Muscle layer of duodenum (tissue), 2 donors: ENCODE data around the gene TIMELESS.
"Not testable (repeated sequence)": the region's sequence is repeated elsewhere in the genome, so short reads cannot be mapped to it uniquely, and the experiment has no call there.

ENCODE experiments used
- H3K27ac ChIP-seq: one replicate; pipeline ENCODE4 v1.7.0; 2013; ENCODE audit warnings: mild to moderate bottlenecking, low read length
- H3K27me3 ChIP-seq: one replicate; pipeline ENCODE4 v1.7.0; 2013; ENCODE audit warnings: low read depth, mild to moderate bottlenecking, control low read depth, low read length
- H3K36me3 ChIP-seq, 2 donors: one replicate each; pipeline ENCODE4 v1.7.0; 2013; ENCODE audit warnings: low read length in 2 of 2, control low read depth in 1 of 2, mild to moderate bottlenecking in 1 of 2; ENCODE audit not compliant: insufficient read depth in 2 of 2, control insufficient read depth in 1 of 2
- H3K4me1 ChIP-seq, 2 donors: one replicate each; pipeline ENCODE4 v1.7.0; 2013; ENCODE audit warnings: low read length in 2 of 2, mild to moderate bottlenecking in 2 of 2, control low read depth in 1 of 2, moderate library complexity in 1 of 2; ENCODE audit not compliant: insufficient read depth in 2 of 2, control insufficient read depth in 1 of 2
- H3K4me3 ChIP-seq, 2 donors: one replicate each; pipeline ENCODE4 v1.7.0; 2013; ENCODE audit warnings: low read length in 2 of 2, low read depth in 1 of 2, mild to moderate bottlenecking in 1 of 2
- H3K9me3 ChIP-seq, 2 donors: one replicate each; pipeline ENCODE4 v1.7.0; 2013; ENCODE audit warnings: low read length in 2 of 2, control low read depth in 1 of 2, mild to moderate bottlenecking in 1 of 2; ENCODE audit not compliant: control insufficient read depth in 1 of 2
- donor health status: healthy.

TIMELESS gene

GRCh38 chr12:56401125-56401524 lies 48.1 kb downstream of the TIMELESS start:
- H3K4me1 ChIP-seq, H3K27me3 ChIP-seq, H3K9me3 ChIP-seq, H3K4me3 ChIP-seq, H3K36me3 ChIP-seq, H3K27ac ChIP-seq: not testable (repeated sequence)

DNA sequence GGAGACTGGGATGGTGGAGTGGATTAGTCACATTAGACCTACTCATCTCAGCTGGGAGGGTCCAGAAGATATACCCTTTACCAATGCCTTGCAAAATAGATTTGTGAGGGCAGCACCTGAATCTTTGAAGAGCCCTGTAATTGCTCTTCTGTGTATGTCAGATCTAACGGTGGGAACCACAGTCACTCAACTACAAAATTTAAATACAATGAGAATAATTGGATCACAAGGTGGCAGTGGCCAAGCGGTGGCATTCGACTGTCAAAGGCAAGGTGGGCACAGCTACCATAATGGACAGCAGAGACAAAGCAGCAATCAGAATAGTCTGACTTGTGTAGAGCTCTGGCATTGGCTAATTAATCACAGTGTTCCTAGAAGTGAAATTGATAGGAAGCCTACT lies 49.8 kb downstream of the TIMELESS start:
- not testable (repeated sequence) for H3K27ac ChIP-seq, H3K36me3 ChIP-seq, H3K4me1 ChIP-seq, H3K27me3 ChIP-seq, H3K4me3 ChIP-seq, H3K9me3 ChIP-seq

DNA sequence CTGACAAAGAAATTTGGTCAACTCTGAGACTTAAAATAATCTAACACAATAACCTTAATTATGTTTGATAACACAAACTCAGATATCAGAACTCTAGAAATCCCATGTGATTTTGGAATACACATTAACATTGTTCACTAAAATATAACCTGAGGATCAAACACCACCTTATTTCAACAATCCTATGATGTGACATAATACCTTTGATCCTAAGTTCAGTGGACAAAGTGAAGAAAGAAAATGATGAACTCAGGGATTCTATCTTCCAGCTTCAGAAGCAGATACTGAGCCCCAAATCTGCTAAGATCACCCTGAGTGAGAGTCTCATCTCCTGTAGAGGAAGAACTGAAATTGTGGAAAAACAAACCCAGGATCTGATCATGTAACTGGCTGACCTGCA lies 50.9 kb downstream of the TIMELESS start:
- H3K9me3 ChIP-seq, result peaks cover 0 to 2% of the 10 kb centered on the region in 2 donors
- no peak overlapping the region for H3K4me3 ChIP-seq
- H3K4me1 ChIP-seq, result no peaks in the 10 kb centered on the region
- H3K27me3 ChIP-seq, result no peaks in the 10 kb centered on the region
- no peak overlapping the region for H3K27ac ChIP-seq
- no peaks in the 10 kb centered on the region for H3K36me3 ChIP-seq

DNA sequence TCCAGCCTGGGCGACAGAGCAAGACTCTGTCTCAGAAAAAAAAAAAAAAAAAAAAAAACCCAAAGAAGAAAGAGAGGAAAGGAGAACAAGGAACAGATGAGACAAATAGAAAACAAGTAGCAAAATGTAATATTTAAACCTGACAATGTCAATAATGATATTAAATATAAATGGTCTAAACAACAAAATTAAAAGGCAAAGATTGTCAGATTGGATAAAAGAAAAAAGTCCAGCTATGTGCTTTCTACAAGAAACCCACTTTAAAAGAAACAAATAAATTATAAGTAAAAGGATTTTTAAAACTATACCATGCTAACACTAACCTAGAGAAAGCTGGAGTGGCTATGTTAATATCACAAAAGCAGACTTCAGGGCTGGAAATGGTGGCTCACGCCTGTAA lies 56.9 kb downstream of the TIMELESS start:
- no peaks in the 10 kb centered on the region for H3K27me3 ChIP-seq
- no peaks in the 10 kb centered on the region for H3K36me3 ChIP-seq
- H3K4me1 ChIP-seq, result no peaks in the 10 kb centered on the region
- no peak overlapping the region for H3K27ac ChIP-seq
- no peak overlapping the region for H3K4me3 ChIP-seq
- H3K9me3 ChIP-seq, result peaks cover 0 to 2% of the 10 kb centered on the region in 2 donors

DNA sequence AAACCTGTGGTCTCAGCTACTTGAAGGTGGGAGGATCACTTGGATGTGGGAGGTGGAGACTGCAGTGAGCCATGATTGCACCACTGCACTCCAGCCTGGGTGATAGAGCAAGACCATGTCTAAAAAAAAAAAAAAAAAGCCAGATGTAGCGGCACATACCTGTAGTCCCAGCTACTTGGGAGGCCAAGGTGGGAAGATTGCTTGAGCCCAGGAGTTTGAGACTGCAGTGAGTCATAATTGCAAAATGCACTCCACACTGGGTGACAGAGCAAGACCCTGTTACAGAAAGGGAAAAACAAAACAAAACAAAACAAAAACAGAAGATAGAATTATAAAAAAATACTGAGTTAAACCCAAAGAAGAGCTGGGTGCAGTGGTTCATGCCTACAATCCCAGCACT lies 57.5 kb downstream of the TIMELESS start:
- H3K9me3 ChIP-seq, result peaks cover 0 to 2% of the 10 kb centered on the region in 2 donors
- no peaks in the 10 kb centered on the region for H3K4me1 ChIP-seq
- H3K4me3 ChIP-seq, result no peak overlapping the region
- H3K27me3 ChIP-seq, result no peaks in the 10 kb centered on the region
- no peaks in the 10 kb centered on the region for H3K36me3 ChIP-seq
- no peak overlapping the region for H3K27ac ChIP-seq

- Histone ChIP-seq H3K4me1 (no peaks in the 10 kb centered on the region), H3K36me3 (no peaks in the 10 kb centered on the region), H3K4me3 (no peak overlapping the region), H3K27ac (no peak overlapping the region), H3K9me3 (peaks cover 0 to 2% of the 10 kb centered on the region in 2 donors), H3K27me3 (no peaks in the 10 kb centered on the region)
Measured at GRCh38 chr12:56389412-56389811, 59.8 kb downstream of the TIMELESS start.

DNA sequence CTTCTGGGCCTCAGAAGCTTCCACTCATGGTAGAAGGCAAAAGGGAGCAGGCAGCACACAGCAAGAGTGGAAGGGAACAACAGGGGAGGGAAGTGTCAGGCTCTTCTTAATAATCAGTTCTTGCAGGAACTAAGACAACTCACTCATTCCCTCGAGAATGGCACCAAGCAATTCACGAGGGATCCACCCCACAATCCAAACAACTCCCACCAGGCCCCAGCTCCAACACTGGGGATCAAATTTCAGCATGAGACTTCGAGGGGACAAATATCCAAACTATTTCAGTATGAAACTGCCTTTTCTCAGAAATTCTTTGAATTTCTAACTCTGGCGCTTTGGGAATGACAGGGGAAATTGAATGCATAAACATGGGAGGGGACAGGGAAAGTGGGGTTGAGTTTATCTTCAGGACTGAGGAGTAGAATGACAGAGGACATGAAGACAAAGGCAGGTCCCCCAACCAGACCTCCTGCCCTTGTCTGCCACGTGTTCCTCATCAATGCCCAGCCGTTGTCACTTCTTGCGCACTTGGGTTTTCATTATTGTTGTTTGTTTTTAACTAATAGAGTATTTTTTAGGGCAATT lies 62.0 kb downstream of the TIMELESS start:
- Histone ChIP-seq H3K27me3 (no peaks in the 10 kb centered on the region), H3K27ac (no peak overlapping the region), H3K4me1 (no peaks in the 10 kb centered on the region), H3K36me3 (no peaks in the 10 kb centered on the region), H3K4me3 (no peak overlapping the region), H3K9me3 (no peaks in the 10 kb centered on the region)

GRCh38 chr12:56385873-56386272 lies 63.4 kb downstream of the TIMELESS start:
- Histone ChIP-seq H3K27me3 (no peaks in the 10 kb centered on the region), H3K4me3 (no peak overlapping the region), H3K4me1 (no peaks in the 10 kb centered on the region), H3K9me3 (no peaks in the 10 kb centered on the region), H3K27ac (no peak overlapping the region), H3K36me3 (no peaks in the 10 kb centered on the region)

GRCh38 chr12:56382611-56383010 lies 66.6 kb downstream of the TIMELESS start:
- H3K4me3 ChIP-seq, result no peak overlapping the region
- H3K27me3 ChIP-seq, result no peaks in the 10 kb centered on the region
- no peaks in the 10 kb centered on the region for H3K4me1 ChIP-seq
- H3K27ac ChIP-seq, result no peak overlapping the region
- no peaks in the 10 kb centered on the region for H3K36me3 ChIP-seq
- H3K9me3 ChIP-seq, result no peaks in the 10 kb centered on the region

DNA sequence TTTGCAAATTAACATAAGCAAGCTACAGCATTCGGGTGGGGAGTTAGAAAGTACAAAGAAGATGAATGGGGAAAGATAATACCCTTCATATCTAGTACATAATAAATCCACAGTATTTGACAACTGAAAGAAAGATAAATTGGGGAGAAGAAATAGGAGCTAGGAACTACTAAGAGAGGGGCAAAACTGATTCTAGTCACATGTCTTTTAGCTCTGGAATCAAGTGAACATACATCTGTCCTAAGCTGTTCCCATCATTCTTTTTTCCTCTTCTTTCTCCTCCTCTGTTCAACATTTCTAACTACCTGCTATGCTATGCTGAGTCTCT lies 71.3 kb downstream of the TIMELESS start:
- no peaks in the 10 kb centered on the region for H3K9me3 ChIP-seq
- H3K27me3 ChIP-seq, result no peaks in the 10 kb centered on the region
- H3K4me3 ChIP-seq, result no peak overlapping the region
- no peaks in the 10 kb centered on the region for H3K4me1 ChIP-seq
- no peaks in the 10 kb centered on the region for H3K36me3 ChIP-seq
- no peak overlapping the region for H3K27ac ChIP-seq

DNA sequence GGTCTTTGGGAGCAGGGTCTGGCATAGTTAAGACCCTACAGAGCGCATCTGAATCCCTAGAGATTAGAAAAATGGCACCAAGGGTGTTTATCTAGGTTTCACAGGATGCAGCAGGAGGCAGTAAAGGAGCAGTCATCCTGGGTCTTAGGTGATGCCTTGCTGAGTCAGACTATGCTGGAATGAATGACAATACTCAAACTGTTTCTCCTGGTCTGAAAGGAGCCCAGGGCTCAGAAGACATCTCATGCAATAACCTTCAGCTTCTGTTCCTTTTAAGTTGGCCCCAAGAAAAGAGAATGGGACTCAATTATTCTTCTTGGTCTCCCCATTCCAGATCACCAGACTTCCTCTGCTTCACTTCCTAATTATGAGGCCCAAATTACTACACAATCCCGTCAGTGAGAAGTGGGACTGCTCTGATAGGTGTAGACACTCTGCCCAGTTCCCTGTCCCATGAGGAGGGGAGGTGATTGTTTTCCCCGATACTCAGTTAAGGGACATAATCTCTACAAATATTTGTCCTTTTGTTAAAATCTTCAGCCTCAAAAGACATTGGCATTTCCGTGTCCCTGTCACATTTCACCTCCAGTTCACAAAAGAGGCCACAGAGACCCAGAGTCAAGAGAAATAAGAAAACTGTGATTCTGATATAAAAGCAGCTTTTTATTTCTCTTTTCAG lies 71.8 kb downstream of the TIMELESS start:
- no peaks in the 10 kb centered on the region for H3K4me1 ChIP-seq
- H3K27ac ChIP-seq, result no peak overlapping the region
- H3K36me3 ChIP-seq, result no peaks in the 10 kb centered on the region
- no peaks in the 10 kb centered on the region for H3K27me3 ChIP-seq
- H3K4me3 ChIP-seq, result no peak overlapping the region
- H3K9me3 ChIP-seq, result no peaks in the 10 kb centered on the region
